T-cell (primary cell): Measurements from ENCODE around the gene FMN1. TPM values are rescaled to one million over a fixed set of nuclear protein-coding genes. Genes with fewer than 3 reads are reported as not detected.

Source experiments
- ATAC-seq, 4 experiments: fragments of 200-7000 bp in 3 of 4; fragments of 150-1000 bp in 1 of 4; cut with Tn5 transposase; replicated peaks in 1 of 4; 1 replicate in 3 of 4; 2 replicates in 1 of 4; pipeline ENCODE4 v1.10.0; 2021; ENCODE audit warnings: moderate library complexity in 3 of 4, mild to moderate bottlenecking in 2 of 4, moderate number of reproducible peaks in 1 of 4
- CTCF ChIA-PET, 2 donors: fragments of 300-600 bp; sonication (Branson Sonifier 250); formaldehyde crosslinking; loops; one replicate each; lab custom pipeline; 2022; ENCODE audit warnings: antibody characterized with exemption in 2 of 2; lab: Charles Lee
- POLR2A ChIA-PET, 2 donors: fragments of 300-600 bp; sonication (Branson Sonifier 250); formaldehyde crosslinking; loops; one replicate each; lab custom pipeline; 2022; ENCODE audit warnings: antibody characterized with exemption in 2 of 2; lab: Charles Lee
- DNase-seq, 35 experiments: peaks; one replicate each; pipeline versions ENCODE4 v3.0.0 to v3.0.0-alpha.2; 2013 to 2023
- H3K27ac ChIP-seq: one replicate; pipeline ENCODE4 v1.5.1; 2013; ENCODE audit warnings: low read length
- H3K27me3 ChIP-seq, 2 experiments: replicated peaks in 1 of 2; 1 replicate in 1 of 2; 2 replicates in 1 of 2; pipeline versions ENCODE4 v1.6.1 to v1.7.0; 2013; ENCODE audit warnings: low read length in 1 of 2, mixed read lengths in 1 of 2; ENCODE audit not compliant: control insufficient read depth in 2 of 2, insufficient read depth in 2 of 2; ENCODE audit errors: extremely low read depth in 1 of 2
- H3K36me3 ChIP-seq, 2 donors: 1 replicate in 1 of 2; 2 replicates in 1 of 2; pipeline versions ENCODE4 v1.6.1 to v1.7.0; 2013; ENCODE audit warnings: low read length in 1 of 2; ENCODE audit not compliant: control insufficient read depth in 2 of 2, insufficient read depth in 1 of 2; ENCODE audit errors: extremely low read depth in 1 of 2
- H3K4me1 ChIP-seq, 2 experiments: 1 replicate in 1 of 2; 2 replicates in 1 of 2; pipeline versions ENCODE4 v1.6.1 to v1.7.0; 2013; ENCODE audit warnings: low read length in 2 of 2, mixed read lengths in 1 of 2; ENCODE audit not compliant: insufficient read depth in 2 of 2, control insufficient read depth in 1 of 2; ENCODE audit errors: extremely low read depth in 1 of 2
- H3K4me3 ChIP-seq, 2 donors: 1 replicate in 1 of 2; 2 replicates in 1 of 2; pipeline versions ENCODE4 v1.5.1 to v1.7.0; 2013; ENCODE audit warnings: mild to moderate bottlenecking in 2 of 2, low read length in 1 of 2, moderate library complexity in 1 of 2; ENCODE audit not compliant: control insufficient read depth in 1 of 2; ENCODE audit errors: extremely low read depth in 1 of 2
- H3K9me3 ChIP-seq: 2 replicates; pipeline ENCODE4 v1.7.0; 2013
- H3K27ac Mint-ChIP-seq, 2 donors: one replicate each; pipeline ENCODE4 v1.8.0; 2020 to 2021; ENCODE audit warnings: mild to moderate bottlenecking in 2 of 2, mixed read lengths in 2 of 2
- H3K27me3 Mint-ChIP-seq, 2 donors: one replicate each; pipeline ENCODE4 v1.8.0; 2021 to 2022; ENCODE audit warnings: mixed read lengths in 2 of 2
- H3K36me3 Mint-ChIP-seq: one replicate; pipeline ENCODE4 v1.8.0; 2021; ENCODE audit warnings: mixed read lengths
- H3K4me1 Mint-ChIP-seq, 3 donors: one replicate each; pipeline ENCODE4 v1.8.0; 2020 to 2022; ENCODE audit warnings: mixed read lengths in 3 of 3, mild to moderate bottlenecking in 1 of 3
- H3K4me3 Mint-ChIP-seq, 3 donors: one replicate each; pipeline ENCODE4 v1.8.0; 2020 to 2022; ENCODE audit warnings: mild to moderate bottlenecking in 3 of 3, mixed read lengths in 3 of 3, moderate library complexity in 3 of 3
- H3K9me3 Mint-ChIP-seq, 3 donors: one replicate each; pipeline ENCODE4 v1.8.0; 2020 to 2022; ENCODE audit warnings: mixed read lengths in 3 of 3
- WGBS: methylation state at CpG from one replicate; pipeline ENCODE4 v1.1.5; 2013; ENCODE audit warnings: missing lambda C conversion rate; ENCODE audit not compliant: insufficient coverage; 5-methylcytosine and 5-hydroxymethylcytosine counted together
- total RNA-seq, 35 experiments: library from RNA in 6 of 35; stranded (reverse) in 6 of 35; fragments of 120-200 nt in 1 of 35; gene quantifications; one replicate each; pipeline versions ENCODE4 v1.2.1 to v1.2.4 and lab custom pipeline; 2013 to 2026

FMN1 gene
- total RNA-seq, 5 donors from 2014 or later (not counting 1 experiment from before 2014, with no cell fraction given), result 0.20 to 22.4 (median 14.9) TPM

- Mint-ChIP-seq H3K4me1 (no peaks in the 10 kb centered on the region), H3K27ac (no peak overlapping the region), H3K9me3 (no peaks in the 10 kb centered on the region), H3K27me3 (no peaks in the 10 kb centered on the region), H3K4me3 (no peak overlapping the region), H3K36me3 (no peaks in the 10 kb centered on the region)
- Histone ChIP-seq H3K27me3 (no peaks in the 10 kb centered on the region), H3K4me3 (no peak overlapping the region), H3K36me3 (no peaks in the 10 kb centered on the region), H3K27ac (no peak overlapping the region), H3K4me1 (no peaks in the 10 kb centered on the region), H3K9me3 (no peaks in the 10 kb centered on the region)
- no peak for ATAC-seq
- ChIA-PET CTCF (no interaction called here), POLR2A (no interaction called here)
- no peak for DNase-seq
- 100% methylated on average over 1 of the region's 5 CpGs for WGBS
Measured at GRCh38 chr15:32919749-32920414, 274.6 kb downstream of the FMN1 start.

- H3K4me1 Mint-ChIP-seq, result no peaks in the 10 kb centered on the region
- ChIA-PET CTCF (no interaction called here), POLR2A (no interaction called here)
- H3K27ac ChIP-seq, result no peak overlapping the region
- no peaks in the 10 kb centered on the region for H3K9me3 Mint-ChIP-seq
- ATAC-seq (no peak), DNase-seq (no peak)
- WGBS, result no CpG with 5 or more reads among the region's 4 CpGs
- H3K4me3 ChIP-seq, result no peak overlapping the region
- H3K4me1 ChIP-seq, result no peaks in the 10 kb centered on the region
- H3K36me3 Mint-ChIP-seq, result no peaks in the 10 kb centered on the region
- H3K27me3 ChIP-seq, result no peaks in the 10 kb centered on the region
- H3K27me3 Mint-ChIP-seq, result peaks cover 0 to 1% of the 10 kb centered on the region in 2 donors
- no peak overlapping the region for H3K4me3 Mint-ChIP-seq
- H3K36me3 ChIP-seq, result no peaks in the 10 kb centered on the region
- H3K9me3 ChIP-seq, result no peaks in the 10 kb centered on the region
- H3K27ac Mint-ChIP-seq, result no peak overlapping the region
Measured at GRCh38 chr15:32918547-32918946, 276.0 kb downstream of the FMN1 start.

- Mint-ChIP-seq H3K4me1 (no peaks in the 10 kb centered on the region), H3K4me3 (no peak overlapping the region), H3K27me3 (peaks cover 0 to 1% of the 10 kb centered on the region in 2 donors), H3K9me3 (no peaks in the 10 kb centered on the region), H3K27ac (no peak overlapping the region), H3K36me3 (no peaks in the 10 kb centered on the region)
- Histone ChIP-seq H3K27me3 (no peaks in the 10 kb centered on the region), H3K9me3 (no peaks in the 10 kb centered on the region), H3K27ac (no peak overlapping the region), H3K4me3 (no peak overlapping the region), H3K36me3 (no peaks in the 10 kb centered on the region), H3K4me1 (no peaks in the 10 kb centered on the region)
- ChIA-PET POLR2A (no interaction called here), CTCF (no interaction called here)
- DNase-seq (no peak), ATAC-seq (no peak)
- WGBS, result no CpG with 5 or more reads among the region's 3 CpGs
Measured at GRCh38 chr15:32910839-32911238, 283.7 kb downstream of the FMN1 start.

GRCh38 chr15:32909431-32909830, 285.1 kb downstream of the FMN1 start:
- POLR2A ChIA-PET, result no interaction called here
- H3K4me3 ChIP-seq, result no peak overlapping the region
- Mint-ChIP-seq H3K36me3 (no peaks in the 10 kb centered on the region), H3K27ac (no peak overlapping the region), H3K4me1 (no peaks in the 10 kb centered on the region), H3K27me3 (no peaks in the 10 kb centered on the region), H3K4me3 (no peak overlapping the region), H3K9me3 (no peaks in the 10 kb centered on the region)
- H3K27me3 ChIP-seq, result no peaks in the 10 kb centered on the region
- ATAC-seq, result no peak
- WGBS, result no CpG with 5 or more reads among the region's 2 CpGs
- no peaks in the 10 kb centered on the region for H3K36me3 ChIP-seq
- CTCF ChIA-PET, result interaction anchor here in 1 of 2 donors (0.6 kb wide), 1 partner anchor 179 kb away, joined by 3 read pairs; no protein-coding TSS in a partner anchor
- H3K4me1 ChIP-seq, result no peaks in the 10 kb centered on the region
- no peak for DNase-seq
- H3K27ac ChIP-seq, result no peak overlapping the region
- no peaks in the 10 kb centered on the region for H3K9me3 ChIP-seq

DNA sequence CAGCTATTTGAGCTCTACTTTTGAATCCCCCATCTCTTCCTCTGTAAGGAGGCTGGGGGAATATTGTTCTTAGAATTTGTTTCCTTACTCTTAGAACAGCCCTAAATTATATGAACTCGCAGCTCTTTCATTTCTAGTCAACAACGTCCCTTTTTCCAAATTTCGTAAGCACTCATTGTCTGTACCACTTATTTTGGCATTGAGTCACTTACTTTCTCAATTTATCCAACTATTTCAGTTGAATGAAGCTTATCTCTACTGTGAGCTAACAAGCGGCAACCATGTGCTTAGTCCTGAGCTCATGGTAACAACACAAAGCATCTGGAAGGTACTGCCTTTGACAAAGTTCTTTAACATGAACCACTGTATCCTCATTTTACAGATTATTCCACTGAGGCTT, 285.6 kb downstream of the FMN1 start:
- H3K4me1 Mint-ChIP-seq, result no peaks in the 10 kb centered on the region
- Histone ChIP-seq H3K27ac (no peak overlapping the region), H3K36me3 (no peaks in the 10 kb centered on the region), H3K4me3 (no peak overlapping the region), H3K27me3 (no peaks in the 10 kb centered on the region), H3K9me3 (no peaks in the 10 kb centered on the region), H3K4me1 (no peaks in the 10 kb centered on the region)
- WGBS, result 83% methylated on average over 3 of the region's 4 CpGs
- H3K9me3 Mint-ChIP-seq, result no peaks in the 10 kb centered on the region
- POLR2A ChIA-PET, result no interaction called here
- no peaks in the 10 kb centered on the region for H3K36me3 Mint-ChIP-seq
- ATAC-seq (no peak), DNase-seq (no peak)
- no peak overlapping the region for H3K4me3 Mint-ChIP-seq
- H3K27ac Mint-ChIP-seq, result no peak overlapping the region
- CTCF ChIA-PET, result interaction anchor here in 1 of 2 donors (0.6 kb wide), 1 partner anchor 180 kb away, joined by 3 read pairs; no protein-coding TSS in a partner anchor
- H3K27me3 Mint-ChIP-seq, result no peaks in the 10 kb centered on the region

DNA sequence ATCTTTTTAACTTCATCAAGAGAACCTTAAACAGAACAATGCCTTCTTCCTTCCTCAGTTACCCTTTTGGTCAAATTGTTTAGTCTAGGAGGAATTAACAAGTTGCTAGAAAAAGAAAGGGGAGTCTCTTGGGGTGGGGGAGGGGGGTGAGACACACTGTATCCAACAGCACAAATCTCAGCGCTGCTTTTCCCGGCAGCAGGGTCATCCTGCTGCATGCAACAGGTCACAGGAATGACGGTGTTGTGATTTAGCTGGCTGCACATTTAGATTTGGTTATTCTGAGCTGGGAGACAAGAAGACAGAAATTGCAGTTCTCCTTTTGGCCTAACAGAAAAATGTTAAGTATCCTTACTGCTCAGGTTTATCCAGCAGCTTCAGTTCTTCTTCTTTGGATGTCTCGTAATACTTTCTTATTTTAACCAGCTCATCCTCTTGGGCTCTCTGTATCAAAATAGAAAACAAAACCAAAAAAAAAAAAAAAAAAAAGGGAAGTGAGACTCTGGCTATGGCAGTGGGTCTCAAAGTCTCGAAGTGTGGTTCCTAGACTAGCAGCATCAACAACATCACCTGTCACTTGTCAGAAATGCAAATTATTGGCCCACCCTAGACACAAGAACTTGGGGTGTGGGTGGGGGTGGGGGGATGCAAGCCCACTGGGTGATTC, 286.2 kb downstream of the FMN1 start:
- Histone ChIP-seq H3K27me3 (no peaks in the 10 kb centered on the region), H3K4me3 (no peak overlapping the region), H3K4me1 (no peaks in the 10 kb centered on the region), H3K36me3 (no peaks in the 10 kb centered on the region), H3K9me3 (no peaks in the 10 kb centered on the region), H3K27ac (no peak overlapping the region)
- WGBS, result 44% methylated on average over 3 of the region's 5 CpGs
- ChIA-PET POLR2A (interaction anchor here in 1 of 2 donors (0.6 kb wide), 1 partner anchor 120 kb away, joined by 5 read pairs; no protein-coding TSS in a partner anchor), CTCF (interaction anchor here in 1 of 2 donors (0.7 kb wide), 1 partner anchor 9 kb away, joined by 3 read pairs; no protein-coding TSS in a partner anchor)
- H3K27ac Mint-ChIP-seq, result no peak overlapping the region
- DNase-seq (no peak), ATAC-seq (no peak)
- no peaks in the 10 kb centered on the region for H3K36me3 Mint-ChIP-seq
- H3K9me3 Mint-ChIP-seq, result no peaks in the 10 kb centered on the region
- no peaks in the 10 kb centered on the region for H3K27me3 Mint-ChIP-seq
- H3K4me1 Mint-ChIP-seq, result no peaks in the 10 kb centered on the region
- H3K4me3 Mint-ChIP-seq, result no peak overlapping the region
